GM21786 (cell line): ENCODE results near the gene CAMK2D.

Experiments
- ATAC-seq: cut with Tn5 transposase; IDR thresholded peaks from one replicate; pipeline ENCODE4 v1.9.1; 2021; ENCODE audit not compliant: unreplicated experiment

CAMK2D gene

GRCh38 chr4:113579360-113579759 is 182.2 kb downstream of the CAMK2D start:
- no peak for ATAC-seq

GRCh38 chr4:113576947-113577678 is 184.4 kb downstream of the CAMK2D start:
- ATAC-seq = no peak

GRCh38 chr4:113575401-113575800 is 186.1 kb downstream of the CAMK2D start:
- no peak for ATAC-seq

- no peak for ATAC-seq
Observed at GRCh38 chr4:113574636-113575103, 186.9 kb downstream of the CAMK2D start.

- no peak for ATAC-seq
Observed at GRCh38 chr4:113572620-113573019, 188.9 kb downstream of the CAMK2D start.

- ATAC-seq = no peak
Observed at GRCh38 chr4:113566015-113566795, 195.3 kb downstream of the CAMK2D start.

GRCh38 chr4:113565702-113566012 is 195.9 kb downstream of the CAMK2D start:
- no peak for ATAC-seq

GRCh38 chr4:113564493-113564892 is 197.0 kb downstream of the CAMK2D start:
- ATAC-seq = peak; percentile 17

- no peak for ATAC-seq
Observed at GRCh38 chr4:113563691-113564378, 197.7 kb downstream of the CAMK2D start.

- ATAC-seq = no peak
Observed at GRCh38 chr4:113561758-113562157, 199.8 kb downstream of the CAMK2D start.

- no peak for ATAC-seq
Observed at GRCh38 chr4:113561092-113561491, 200.4 kb downstream of the CAMK2D start.

GRCh38 chr4:113560579-113560978 is 201.0 kb downstream of the CAMK2D start:
- ATAC-seq = no peak

GRCh38 chr4:113559947-113560346 is 201.6 kb downstream of the CAMK2D start:
- ATAC-seq = no peak

- no peak for ATAC-seq
Observed at GRCh38 chr4:113556382-113557134, 205.0 kb downstream of the CAMK2D start.

- no peak for ATAC-seq
Observed at GRCh38 chr4:113555868-113556267, 205.7 kb downstream of the CAMK2D start.

GRCh38 chr4:113553082-113553481 is 208.5 kb downstream of the CAMK2D start:
- ATAC-seq = no peak

- ATAC-seq = no peak
Observed at GRCh38 chr4:113550510-113550909, 211.0 kb downstream of the CAMK2D start.

GRCh38 chr4:113548303-113548702 is 213.2 kb downstream of the CAMK2D start:
- ATAC-seq = no peak

- peak; percentile 100 for ATAC-seq
Observed at GRCh38 chr4:113547487-113548042, 214.0 kb downstream of the CAMK2D start.

GRCh38 chr4:113541933-113542332 is 219.6 kb downstream of the CAMK2D start:
- no peak for ATAC-seq

- no peak for ATAC-seq
Observed at GRCh38 chr4:113540859-113541258, 220.7 kb downstream of the CAMK2D start.
